HepG2 (cell line): Measurements from ENCODE around the gene ZMIZ1. TPM values are rescaled to one million over a fixed set of nuclear protein-coding genes. Genes with fewer than 3 reads are reported as not detected.

Experiments used
- ATAC-seq: fragments of 200-7000 bp; cut with Tn5 transposase; 3 replicates; pipeline ENCODE4 v1.9.1; 2020; ENCODE audit warnings: mild to moderate bottlenecking, moderate library complexity
- BruUV-seq: library from RNA; stranded (reverse); fragments of 400-500 nt; replicated peaks from 2 replicates; lab custom pipeline; 2021; lab: Mats Ljungman, UMichigan
- CTCF ChIA-PET: fragments of 300-600 bp; formaldehyde crosslinking; extraction: SDS; loops from one replicate; lab custom pipeline; 2021; ENCODE audit warnings: low total read pairs, inconsistent platforms, low intra/inter-chr PET ratio; lab: Yijun Ruan, JAX
- POLR2A ChIA-PET: fragments of 350-600 bp; sonication (Branson Sonifier 250); formaldehyde crosslinking; loops from one replicate; lab custom pipeline; 2020; ENCODE audit warnings: antibody characterized with exemption, inconsistent platforms; lab: Yijun Ruan, JAX
- DNase-seq: peaks from one replicate; pipeline ENCODE4 v3.0.0-alpha.2; 2015; ENCODE audit warnings: low spot score
- FAIRE-seq: peaks from 3 replicates; lab custom pipeline; 2011; peaks lifted over from hg19 to GRCh38; lab: Jason Lieb, UNC
- H2AFZ ChIP-seq: one replicate; pipeline ENCODE4 v1.6.1; 2011; ENCODE audit warnings: low read length, inconsistent platforms
- H3K27ac ChIP-seq: fragments of 300-600 bp; 3 replicates; pipeline ENCODE4 v1.8.0; 2011; ENCODE audit warnings: mixed run types, mild to moderate bottlenecking, mixed read lengths, low read length, inconsistent platforms; ENCODE audit not compliant: insufficient read depth; ENCODE audit errors: extremely low read length
- H3K27me3 ChIP-seq, 2 experiments: fragments of 200-600 bp in 1 of 2; 2 replicates in 1 of 2; 3 replicates in 1 of 2; pipeline versions ENCODE4 v1.6.0 to v1.8.0; 2011; ENCODE audit warnings: low read length in 2 of 2, mild to moderate bottlenecking in 2 of 2, moderate library complexity in 2 of 2, inconsistent platforms in 1 of 2; ENCODE audit not compliant: insufficient read depth in 2 of 2, control insufficient read depth in 1 of 2
- H3K36me3 ChIP-seq, 2 experiments: fragments of 200-600 bp in 1 of 2; replicated peaks in 1 of 2; 2 replicates in 1 of 2; 3 replicates in 1 of 2; pipeline versions ENCODE4 v1.5.1 to v1.8.0; 2011; ENCODE audit warnings: low read length in 2 of 2, inconsistent platforms in 1 of 2; ENCODE audit not compliant: insufficient read depth in 2 of 2, control insufficient read depth in 1 of 2
- H3K4me1 ChIP-seq: 2 replicates; pipeline ENCODE4 v1.5.1; 2012; ENCODE audit warnings: low read length, inconsistent platforms; ENCODE audit not compliant: insufficient read depth
- H3K4me2 ChIP-seq: 2 replicates; pipeline ENCODE4 v1.6.0; 2011; ENCODE audit warnings: low read depth, low read length, inconsistent platforms
- H3K4me3 ChIP-seq, 3 experiments: fragments of 200-600 bp in 1 of 3; sonication (generic), shearing (Covaris generic) in 1 of 3; replicated peaks in 1 of 3; 2 replicates each; pipeline ENCODE4 v1.5.1; 2011 to 2016; ENCODE audit warnings: low read length in 3 of 3, inconsistent platforms in 2 of 3, low read depth in 2 of 3, mild to moderate bottlenecking in 2 of 3, control low read depth in 1 of 3, mixed read lengths in 1 of 3; ENCODE audit not compliant: insufficient read depth in 1 of 3
- H3K79me2 ChIP-seq: one replicate; pipeline ENCODE4 v1.6.1; 2011; ENCODE audit warnings: low read length, inconsistent platforms; ENCODE audit not compliant: insufficient read depth
- H3K9ac ChIP-seq: 2 replicates; pipeline ENCODE4 v1.6.0; 2011; ENCODE audit warnings: mild to moderate bottlenecking, low read depth, low read length, inconsistent platforms; ENCODE audit not compliant: insufficient read depth
- H3K9me3 ChIP-seq: 2 replicates; pipeline ENCODE4 v1.5.1; 2012; ENCODE audit warnings: mild to moderate bottlenecking, low read length
- H4K20me1 ChIP-seq: 2 replicates; pipeline ENCODE4 v1.6.0; 2011; ENCODE audit warnings: inconsistent platforms, mild to moderate bottlenecking, low read length, moderate library complexity; ENCODE audit not compliant: insufficient read depth
- CCAR2 ChIP-seq: fragments of 200-400 bp; formaldehyde crosslinking; optimal IDR thresholded peaks from 2 replicates; pipeline ENCODE3; 2018; ENCODE audit warnings: low read depth, mild to moderate bottlenecking, low read length, moderate library complexity
- JUN ChIP-seq: sonication (generic); formaldehyde crosslinking; IDR thresholded peaks from 2 replicates; pipeline ENCODE4 v1.4.0; 2020; ENCODE audit warnings: mild to moderate bottlenecking, missing genetic modification reagents
- PHF21A ChIP-seq: sonication (generic); formaldehyde crosslinking; IDR thresholded peaks from 2 replicates; pipeline ENCODE4 v1.5.0; 2020; ENCODE audit warnings: mild to moderate bottlenecking, missing genetic modification reagents
- RBM22 ChIP-seq: fragments of 200-400 bp; formaldehyde crosslinking; optimal IDR thresholded peaks from 2 replicates; pipeline ENCODE3; 2017; ENCODE audit warnings: mild to moderate bottlenecking, low read length, moderate library complexity
- ZNF263 ChIP-seq: sonication (generic); formaldehyde crosslinking; IDR thresholded peaks from 2 replicates; pipeline ENCODE4 v1.4.0; 2020; ENCODE audit warnings: missing genetic modification reagents
- ZNF446 ChIP-seq: sonication (generic); formaldehyde crosslinking; IDR thresholded peaks from 2 replicates; pipeline ENCODE4 v1.5.0; 2020; ENCODE audit warnings: mild to moderate bottlenecking, missing genetic modification reagents
- ZNF629 ChIP-seq: sonication (generic); formaldehyde crosslinking; conservative IDR thresholded peaks from 2 replicates; pipeline ENCODE4 v1.5.0; 2020; ENCODE audit warnings: missing genetic modification reagents
- WGBS: methylation state at CpG from one replicate; pipeline ENCODE4 v1.1.6; 2017; ENCODE audit warnings: low lambda C conversion rate; 5-methylcytosine and 5-hydroxymethylcytosine counted together
- in situ Hi-C: cut with HindIII; loops from 2 replicates; pipeline ENCODE4 v1.10.0; 2017; ENCODE audit warnings: low pct_unique_long_range_greater_than_20kb; ENCODE audit not compliant: extremely low pct_ligation_motif_present
- intact Hi-C: fragments of 100-400 bp; cut with micrococcal nuclease; formaldehyde crosslinking; loops from one replicate; pipeline ENCODE4 v1.10.0; 2022; ENCODE audit not compliant: unreplicated experiment
- polyA plus RNA-seq, 8 experiments: library from polyadenylated mRNA; depleted of rRNA in 3 of 8; stranded (reverse) in 7 of 8; unstranded in 1 of 8; fragments of >200 nt; fragmentation: Illumina TruSeq in 4 of 8; extraction: Trizol in 4 of 8; gene quantifications; 2 replicates each; pipeline versions ENCODE4 v1.2.1 to v1.2.3, GENCODE V29; 2011 to 2016; ENCODE audit warnings: low read depth in 4 of 8, missing spikeins in 1 of 8, mixed read lengths in 1 of 8; ENCODE audit not compliant: insufficient read depth in 1 of 8
- total RNA-seq, 5 experiments: library from RNA; depleted of rRNA; stranded (reverse); fragments of >200 nt; fragmentation: Illumina TruSeq; extraction: Trizol; gene quantifications; 2 replicates each; pipeline ENCODE4 v1.2.3, GENCODE V29; 2016; ENCODE audit warnings: low read depth in 1 of 5
- TF ChIP-seq, protein P1 (sequence below): sonication (generic); formaldehyde crosslinking; IDR thresholded peaks from 2 replicates; pipeline ENCODE4 v1.5.1; 2020; ENCODE audit warnings: mild to moderate bottlenecking, moderate library complexity, missing genetic modification reagents
- TF ChIP-seq, protein P2 (sequence below): sonication (generic); formaldehyde crosslinking; IDR thresholded peaks from 2 replicates; pipeline ENCODE4 v1.9.0; 2022; ENCODE audit warnings: low read depth, missing genetic modification reagents

The ZMIZ1 gene
- total and polyA plus RNA-seq, 2 of the 13 experiments (the other 11 are each of a cell fraction or from before 2014, with no cell fraction given): 5.3 to 10.2 TPM

DNA sequence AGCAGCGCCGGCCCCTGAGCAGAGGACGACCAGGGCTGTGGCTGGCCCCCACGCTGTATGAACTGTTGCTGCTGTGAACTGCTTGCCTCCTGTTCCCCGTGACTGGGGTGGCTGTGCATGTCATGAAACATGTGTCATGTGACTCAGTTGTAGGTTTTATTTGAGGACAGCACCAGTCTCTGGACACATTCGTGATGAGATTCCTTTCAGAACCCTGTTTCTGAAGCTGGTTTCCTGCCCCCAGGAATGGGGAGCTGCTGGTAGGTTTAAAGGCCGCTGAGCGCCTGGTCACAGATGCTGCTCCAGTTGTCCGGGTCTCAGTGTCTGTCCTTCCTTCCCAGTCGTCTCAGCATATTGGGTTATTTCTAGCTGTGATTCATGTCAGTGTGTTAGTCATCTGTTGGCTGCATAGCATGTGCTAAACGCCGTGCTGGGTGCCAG lies 199.4 kb downstream of the ZMIZ1 start:
- FAIRE-seq: no peak
- no peak overlapping the region for H3K27ac ChIP-seq
- H3K9ac ChIP-seq: no peak overlapping the region
- 94% methylated on average over 6 of the region's 12 CpGs for WGBS
- CTCF ChIA-PET: no interaction called here
- H2AFZ ChIP-seq: no peak overlapping the region
- no peak for ATAC-seq
- peaks cover 32 to 75% of the 10 kb centered on the region in 2 experiments for H3K36me3 ChIP-seq
- H3K27me3 ChIP-seq: no peaks in the 10 kb centered on the region
- H3K4me3 ChIP-seq: no peak overlapping the region
- no TSS peak for BruUV-seq
- H3K79me2 ChIP-seq: no peaks in the 10 kb centered on the region
- no peaks in the 10 kb centered on the region for H3K4me1 ChIP-seq
- H3K4me2 ChIP-seq: no peak overlapping the region
- H3K9me3 ChIP-seq: no peaks in the 10 kb centered on the region
- in situ Hi-C loops (no loop called here), intact Hi-C loops (no loop called here)
- no peak for DNase-seq
- TF ChIP-seq JUN: no peak
- TF ChIP-seq ZNF263 (CRISPR knock-in tag): 0 out of 2 replicates have a peak, but pooled peaks have one; percentile 2
- H4K20me1 ChIP-seq: peaks cover 31% of the 10 kb centered on the region; the same call in 1 of the 2 replicates
- POLR2A ChIA-PET: no interaction called here

DNA sequence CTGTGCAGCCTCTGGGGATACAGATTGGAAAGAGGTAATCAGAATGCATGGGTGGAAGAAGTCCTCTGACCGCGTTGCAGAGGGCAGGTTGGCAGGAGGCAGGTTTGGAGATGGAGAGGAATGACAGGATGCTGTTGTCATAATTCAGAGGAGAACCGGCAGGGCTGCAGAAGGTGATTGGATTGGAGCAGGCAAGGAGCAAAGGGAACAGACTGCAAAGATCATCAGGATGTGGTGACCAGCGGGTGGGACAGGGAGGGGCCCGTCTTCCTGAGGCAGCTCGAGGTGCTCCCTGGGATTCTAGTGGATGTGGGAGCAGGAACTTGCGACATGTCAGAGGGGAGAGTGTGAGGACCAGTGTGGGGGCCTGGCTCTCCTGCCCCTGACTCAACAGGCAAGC lies 200.0 kb downstream of the ZMIZ1 start:
- ATAC-seq: no peak
- no peak overlapping the region for H3K27ac ChIP-seq
- no peak for DNase-seq
- peaks cover 32 to 75% of the 10 kb centered on the region in 2 experiments for H3K36me3 ChIP-seq
- no peak overlapping the region for H3K4me3 ChIP-seq
- FAIRE-seq: no peak
- no peak overlapping the region for H2AFZ ChIP-seq
- WGBS: 92% methylated on average over 6 of the region's 7 CpGs
- no peaks in the 10 kb centered on the region for H3K27me3 ChIP-seq
- in situ Hi-C loops: no loop called here
- CTCF ChIA-PET: no interaction called here
- no TSS peak for BruUV-seq
- H4K20me1 ChIP-seq: peaks cover 28% of the 10 kb centered on the region; the same call in 1 of the 2 replicates
- no peaks in the 10 kb centered on the region for H3K9me3 ChIP-seq
- H3K79me2 ChIP-seq: no peaks in the 10 kb centered on the region
- intact Hi-C loops: no loop called here
- no peak overlapping the region for H3K4me2 ChIP-seq
- no peaks in the 10 kb centered on the region for H3K4me1 ChIP-seq
- no peak for TF ChIP-seq ZNF629 (CRISPR knock-in tag)
- no peak for TF ChIP-seq ZNF446 (CRISPR knock-in tag)
- TF ChIP-seq, protein P1, sequence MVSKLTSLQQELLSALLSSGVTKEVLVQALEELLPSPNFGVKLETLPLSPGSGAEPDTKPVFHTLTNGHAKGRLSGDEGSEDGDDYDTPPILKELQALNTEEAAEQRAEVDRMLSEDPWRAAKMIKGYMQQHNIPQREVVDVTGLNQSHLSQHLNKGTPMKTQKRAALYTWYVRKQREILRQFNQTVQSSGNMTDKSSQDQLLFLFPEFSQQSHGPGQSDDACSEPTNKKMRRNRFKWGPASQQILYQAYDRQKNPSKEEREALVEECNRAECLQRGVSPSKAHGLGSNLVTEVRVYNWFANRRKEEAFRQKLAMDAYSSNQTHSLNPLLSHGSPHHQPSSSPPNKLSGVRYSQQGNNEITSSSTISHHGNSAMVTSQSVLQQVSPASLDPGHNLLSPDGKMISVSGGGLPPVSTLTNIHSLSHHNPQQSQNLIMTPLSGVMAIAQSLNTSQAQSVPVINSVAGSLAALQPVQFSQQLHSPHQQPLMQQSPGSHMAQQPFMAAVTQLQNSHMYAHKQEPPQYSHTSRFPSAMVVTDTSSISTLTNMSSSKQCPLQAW (CRISPR knock-in tag): no peak
- TF ChIP-seq, protein P2, sequence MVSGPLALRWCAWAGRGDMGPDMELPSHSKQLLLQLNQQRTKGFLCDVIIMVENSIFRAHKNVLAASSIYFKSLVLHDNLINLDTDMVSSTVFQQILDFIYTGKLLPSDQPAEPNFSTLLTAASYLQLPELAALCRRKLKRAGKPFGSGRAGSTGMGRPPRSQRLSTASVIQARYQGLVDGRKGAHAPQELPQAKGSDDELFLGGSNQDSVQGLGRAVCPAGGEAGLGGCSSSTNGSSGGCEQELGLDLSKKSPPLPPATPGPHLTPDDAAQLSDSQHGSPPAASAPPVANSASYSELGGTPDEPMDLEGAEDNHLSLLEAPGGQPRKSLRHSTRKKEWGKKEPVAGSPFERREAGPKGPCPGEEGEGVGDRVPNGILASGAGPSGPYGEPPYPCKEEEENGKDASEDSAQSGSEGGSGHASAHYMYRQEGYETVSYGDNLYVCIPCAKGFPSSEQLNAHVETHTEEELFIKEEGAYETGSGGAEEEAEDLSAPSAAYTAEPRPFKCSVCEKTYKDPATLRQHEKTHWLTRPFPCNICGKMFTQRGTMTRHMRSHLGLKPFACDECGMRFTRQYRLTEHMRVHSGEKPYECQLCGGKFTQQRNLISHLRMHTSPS (CRISPR knock-in tag): no peak
- no peak for TF ChIP-seq PHF21A (CRISPR knock-in tag)
- no peak for TF ChIP-seq CCAR2
- peak; percentile 72 for TF ChIP-seq RBM22
- POLR2A ChIA-PET: no interaction called here
- no peak overlapping the region for H3K9ac ChIP-seq
